ENCODE data around the gene FBXL14. TPM values are rescaled to one million over a fixed set of nuclear protein-coding genes. Genes with fewer than 3 reads are reported as not detected.

Gene FBXL14
- total RNA-seq, 1 experiment from 2014 or later: 18.3 TPM

DNA sequence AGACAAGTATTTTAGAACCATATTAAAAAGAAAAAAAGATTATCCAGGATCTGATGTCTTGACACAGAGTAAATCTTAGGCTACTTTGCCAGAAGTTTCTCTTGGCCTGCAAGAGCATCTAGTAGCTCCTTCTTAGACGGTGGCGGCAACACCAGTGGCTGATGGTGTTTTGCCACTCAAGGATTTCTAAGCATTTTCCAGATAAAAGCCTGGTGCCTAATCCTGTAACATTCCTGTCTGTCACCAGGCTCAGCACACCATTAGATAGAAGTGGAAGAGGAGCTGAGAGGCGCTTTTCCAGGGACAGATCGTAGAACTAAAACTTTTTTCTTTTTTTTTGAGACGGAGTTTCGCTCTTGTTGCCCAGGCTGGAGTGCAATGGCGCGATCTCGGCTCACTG, 48.7 kb upstream of the FBXL14 start:
- no TSS peak for BruUV-seq (replicated peaks)
- H3K4me3 ChIP-seq (ENCODE audit: low read length): no peak overlapping the region
- POLR2A ChIA-PET (ENCODE audit: unreplicated experiment): no interaction called here

DNA sequence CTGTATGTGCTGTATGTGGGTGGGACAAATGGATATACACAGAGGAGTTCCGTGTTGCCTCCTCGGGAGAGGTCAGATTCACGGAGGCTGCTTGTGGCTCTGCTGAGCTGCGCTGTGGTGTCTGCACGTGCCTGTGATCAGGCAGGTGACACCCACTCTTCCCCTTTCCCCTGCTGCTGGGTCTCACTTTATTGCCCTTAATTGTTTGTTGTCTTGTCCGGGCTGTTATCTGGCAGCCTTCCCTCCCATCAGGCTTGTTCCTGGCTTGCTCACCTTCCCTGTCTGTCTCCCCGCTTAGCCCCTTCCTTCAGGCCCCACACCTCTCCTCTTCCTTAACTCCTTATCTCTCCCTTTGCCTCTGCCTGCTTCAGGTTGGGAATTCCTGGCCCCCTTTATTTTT, 48.1 kb upstream of the FBXL14 start:
- H3K27ac ChIP-seq (ENCODE audit: low read length): no peak overlapping the region
- no peak overlapping the region for H3K9ac ChIP-seq (ENCODE audit: low read length)
- no peak overlapping the region for H3K4me3 ChIP-seq (ENCODE audit: low read length)
- no peak overlapping the region for H3K4me2 ChIP-seq (ENCODE audit: low read length)
- no peak for TF ChIP-seq EZH2phosphoT487 (IDR thresholded peaks at IDR 0.05; ENCODE audit: borderline replicate concordance, low read length)
- TF ChIP-seq, protein P1, sequence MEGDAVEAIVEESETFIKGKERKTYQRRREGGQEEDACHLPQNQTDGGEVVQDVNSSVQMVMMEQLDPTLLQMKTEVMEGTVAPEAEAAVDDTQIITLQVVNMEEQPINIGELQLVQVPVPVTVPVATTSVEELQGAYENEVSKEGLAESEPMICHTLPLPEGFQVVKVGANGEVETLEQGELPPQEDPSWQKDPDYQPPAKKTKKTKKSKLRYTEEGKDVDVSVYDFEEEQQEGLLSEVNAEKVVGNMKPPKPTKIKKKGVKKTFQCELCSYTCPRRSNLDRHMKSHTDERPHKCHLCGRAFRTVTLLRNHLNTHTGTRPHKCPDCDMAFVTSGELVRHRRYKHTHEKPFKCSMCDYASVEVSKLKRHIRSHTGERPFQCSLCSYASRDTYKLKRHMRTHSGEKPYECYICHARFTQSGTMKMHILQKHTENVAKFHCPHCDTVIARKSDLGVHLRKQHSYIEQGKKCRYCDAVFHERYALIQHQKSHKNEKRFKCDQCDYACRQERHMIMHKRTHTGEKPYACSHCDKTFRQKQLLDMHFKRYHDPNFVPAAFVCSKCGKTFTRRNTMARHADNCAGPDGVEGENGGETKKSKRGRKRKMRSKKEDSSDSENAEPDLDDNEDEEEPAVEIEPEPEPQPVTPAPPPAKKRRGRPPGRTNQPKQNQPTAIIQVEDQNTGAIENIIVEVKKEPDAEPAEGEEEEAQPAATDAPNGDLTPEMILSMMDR (conservative IDR thresholded peaks at IDR 0.05; ENCODE audit: low read depth, low read length): no peak
- TF ChIP-seq EZH2 (IDR thresholded peaks at IDR 0.05; ENCODE audit: low read length, unreplicated experiment): no peak
- no peaks in the 10 kb centered on the region for H3F3A ChIP-seq (ENCODE audit: low read length, unreplicated experiment)
- H3K36me3 ChIP-seq (ENCODE audit: low read depth, low read length): no peaks in the 10 kb centered on the region
- no TSS peak for BruUV-seq (replicated peaks)
- intact Hi-C loops (cut with micrococcal nuclease): no loop called here
- no peak for DNase-seq
- no peaks in the 10 kb centered on the region for H3K9me3 ChIP-seq (ENCODE audit: low read length)
- no peaks in the 10 kb centered on the region for H3K79me2 ChIP-seq (ENCODE audit: low read length)
- H4K20me1 ChIP-seq (ENCODE audit: low read length): no peaks in the 10 kb centered on the region
- CTCF ChIA-PET: no interaction called here
- no peaks in the 10 kb centered on the region for H3K9me2 ChIP-seq (replicated peaks; ENCODE audit: low read length)
- H3K27me3 ChIP-seq (ENCODE audit: low read length): no peaks in the 10 kb centered on the region
- ATAC-seq: no peak
- POLR2A ChIA-PET (ENCODE audit: unreplicated experiment): no interaction called here
- no peak overlapping the region for H2AFZ ChIP-seq (ENCODE audit: low read length)
- H3K4me1 ChIP-seq (ENCODE audit: insufficient read depth, low read length): no peaks in the 10 kb centered on the region

More for the DNA sequence above, 48.7 kb upstream of the FBXL14 start:
- H3K36me3 ChIP-seq (ENCODE audit: low read depth, low read length): no peaks in the 10 kb centered on the region
- H3K4me2 ChIP-seq (ENCODE audit: low read length): no peak overlapping the region
- H3K9me3 ChIP-seq (ENCODE audit: low read length): no peaks in the 10 kb centered on the region
- no peak overlapping the region for H2AFZ ChIP-seq (ENCODE audit: low read length)
- H3K9me2 ChIP-seq (replicated peaks; ENCODE audit: low read length): no peaks in the 10 kb centered on the region
- H3F3A ChIP-seq (ENCODE audit: low read length, unreplicated experiment): no peaks in the 10 kb centered on the region
- H3K4me1 ChIP-seq (ENCODE audit: insufficient read depth, low read length): no peaks in the 10 kb centered on the region
- H4K20me1 ChIP-seq (ENCODE audit: low read length): no peaks in the 10 kb centered on the region
- DNase-seq (no peak), ATAC-seq (no peak)
- CTCF ChIA-PET: no interaction called here
- no peak overlapping the region for H3K9ac ChIP-seq (ENCODE audit: low read length)
- no peak overlapping the region for H3K27ac ChIP-seq (ENCODE audit: low read length)
- no peaks in the 10 kb centered on the region for H3K79me2 ChIP-seq (ENCODE audit: low read length)
- TF ChIP-seq EZH2phosphoT487 (IDR thresholded peaks at IDR 0.05; ENCODE audit: borderline replicate concordance, low read length) (no peak), EZH2 (IDR thresholded peaks at IDR 0.05; ENCODE audit: low read length, unreplicated experiment) (no peak)
- TF ChIP-seq, protein P1 (conservative IDR thresholded peaks at IDR 0.05; ENCODE audit: low read depth, low read length): no peak
- intact Hi-C loops (cut with micrococcal nuclease): no loop called here
- H3K27me3 ChIP-seq (ENCODE audit: low read length): no peaks in the 10 kb centered on the region

DNA sequence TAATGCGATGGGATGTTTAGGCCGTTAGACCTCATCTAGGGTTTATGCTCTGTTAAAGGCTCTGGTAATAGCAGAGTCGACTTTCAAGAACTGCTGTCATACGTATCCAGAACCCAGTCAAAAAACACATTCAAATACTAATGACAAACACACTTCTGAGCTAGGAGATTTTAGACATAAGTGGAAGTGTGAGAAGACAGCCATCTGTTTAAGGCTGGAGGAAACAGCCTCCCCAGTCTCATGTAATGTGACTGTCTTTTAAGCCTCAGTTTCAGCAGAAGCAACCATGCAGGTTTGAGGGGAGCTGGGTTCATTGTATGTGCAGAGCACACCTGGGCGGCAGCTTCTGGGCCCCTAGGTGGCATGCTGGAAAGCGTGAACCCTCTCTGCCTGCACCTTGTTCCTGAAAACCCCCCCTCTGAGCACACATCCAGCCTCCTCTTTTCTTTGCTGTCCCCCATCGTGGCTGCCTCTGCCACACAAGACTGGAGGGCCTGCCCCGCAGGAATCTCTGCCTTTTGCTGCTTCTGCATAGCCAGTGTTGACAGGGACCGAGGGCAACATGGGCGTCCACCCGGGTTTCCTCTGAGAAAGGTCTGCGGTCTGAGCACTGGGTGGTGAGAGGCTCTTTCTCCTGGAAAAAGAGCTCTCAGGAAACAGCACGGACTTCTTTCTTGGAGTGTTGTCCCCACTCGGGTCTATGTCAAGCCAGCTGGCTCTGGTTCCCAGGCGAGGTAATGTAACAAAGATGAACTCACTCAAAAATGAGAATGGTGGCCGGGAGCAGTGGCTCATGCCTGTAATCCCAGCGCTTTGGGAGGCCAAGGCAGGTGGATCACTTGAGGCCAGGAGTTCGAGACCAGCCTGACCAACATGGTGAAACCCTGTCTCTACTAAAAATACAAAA, 46.2 kb upstream of the FBXL14 start:
- H3K27me3 ChIP-seq (ENCODE audit: low read length): no peaks in the 10 kb centered on the region
- no TSS peak for BruUV-seq (replicated peaks)
- no peak overlapping the region for H3K9ac ChIP-seq (ENCODE audit: low read length)
- H3K27ac ChIP-seq (ENCODE audit: low read length): no peak overlapping the region
- no peaks in the 10 kb centered on the region for H3K4me1 ChIP-seq (ENCODE audit: insufficient read depth, low read length)
- H3K36me3 ChIP-seq (ENCODE audit: low read depth, low read length): no peaks in the 10 kb centered on the region
- ChIA-PET CTCF (no interaction called here), POLR2A (ENCODE audit: unreplicated experiment) (no interaction called here)
- H3K79me2 ChIP-seq (ENCODE audit: low read length): no peaks in the 10 kb centered on the region
- no peak overlapping the region for H2AFZ ChIP-seq (ENCODE audit: low read length)
- ATAC-seq: no peak
- intact Hi-C loops (cut with micrococcal nuclease): no loop called here
- no peaks in the 10 kb centered on the region for H3K9me2 ChIP-seq (replicated peaks; ENCODE audit: low read length)
- no peaks in the 10 kb centered on the region for H3F3A ChIP-seq (ENCODE audit: low read length, unreplicated experiment)
- no peaks in the 10 kb centered on the region for H4K20me1 ChIP-seq (ENCODE audit: low read length)
- H3K9me3 ChIP-seq (ENCODE audit: low read length): no peaks in the 10 kb centered on the region
- no peak overlapping the region for H3K4me3 ChIP-seq (ENCODE audit: low read length)
- DNase-seq: no peak
- TF ChIP-seq, protein P1 (conservative IDR thresholded peaks at IDR 0.05; ENCODE audit: low read depth, low read length): no peak
- no peak overlapping the region for H3K4me2 ChIP-seq (ENCODE audit: low read length)
